Effector CD4-positive, alpha-beta T cell (primary cell): ENCODE data around the gene SMAD4.
"Not testable (repeated sequence)": the region's sequence is repeated elsewhere in the genome, so short reads cannot be mapped to it uniquely, and the experiment has no call there.

Experiments used
- DNase-seq: peaks from one replicate; pipeline ENCODE4 v3.0.0-alpha.2; 2020

Gene SMAD4

GRCh38 chr18:51070545-51070944, 40.5 kb downstream of the SMAD4 start:
- DNase-seq = no peak

- DNase-seq = no peak
These were observed 42.7 kb downstream of the SMAD4 start for GRCh38 chr18:51072586-51073313.

GRCh38 chr18:51074605-51075004, 44.6 kb downstream of the SMAD4 start:
- DNase-seq = no peak

- DNase-seq = no peak
These were observed 46.5 kb downstream of the SMAD4 start for GRCh38 chr18:51076503-51076902.

- no peak for DNase-seq
These were observed 47.2 kb downstream of the SMAD4 start for GRCh38 chr18:51077217-51077616.

- DNase-seq = no peak
These were observed 48.0 kb downstream of the SMAD4 start for GRCh38 chr18:51078026-51078425.

- no peak for DNase-seq
These were observed 52.7 kb downstream of the SMAD4 start for GRCh38 chr18:51082571-51083267.

GRCh38 chr18:51083398-51083797, 53.4 kb downstream of the SMAD4 start:
- DNase-seq = no peak

DNA sequence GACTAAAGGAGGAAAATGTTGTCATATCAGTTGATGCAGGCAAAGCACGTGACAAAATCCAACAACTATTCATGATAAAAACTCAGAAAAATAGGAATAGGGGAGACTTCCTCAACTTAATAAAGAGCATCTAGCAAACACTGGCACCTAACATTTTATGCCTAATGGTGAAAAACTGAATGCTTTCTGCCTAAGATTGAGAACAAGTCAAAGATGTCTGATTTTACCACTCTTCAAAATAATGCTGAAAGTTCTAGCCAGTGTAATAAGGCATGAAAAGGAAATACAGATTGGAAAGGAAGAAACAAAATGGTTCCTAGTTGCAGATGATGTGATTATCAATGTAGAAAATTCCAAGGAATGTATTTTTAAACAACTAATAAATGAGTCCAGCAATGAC, 58.4 kb downstream of the SMAD4 start:
- no peak for DNase-seq

DNA sequence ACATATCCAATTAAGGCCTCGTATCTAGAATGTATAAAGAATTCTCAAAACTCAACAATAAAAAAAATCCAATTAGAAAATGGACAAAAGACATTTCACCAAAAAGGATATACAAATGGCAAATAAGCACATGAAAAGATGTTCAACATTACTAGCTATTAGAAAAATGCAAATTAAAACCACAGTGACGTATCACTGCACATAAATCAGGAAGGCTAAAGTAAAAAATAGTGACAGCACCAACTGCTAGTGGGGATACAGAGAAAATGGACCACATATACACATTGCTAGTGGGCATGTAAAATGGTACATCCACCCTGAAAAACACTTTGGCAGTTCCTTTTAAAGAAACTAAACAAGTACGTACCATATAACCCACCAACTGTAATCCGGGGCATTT, 59.7 kb downstream of the SMAD4 start:
- no peak for DNase-seq

DNA sequence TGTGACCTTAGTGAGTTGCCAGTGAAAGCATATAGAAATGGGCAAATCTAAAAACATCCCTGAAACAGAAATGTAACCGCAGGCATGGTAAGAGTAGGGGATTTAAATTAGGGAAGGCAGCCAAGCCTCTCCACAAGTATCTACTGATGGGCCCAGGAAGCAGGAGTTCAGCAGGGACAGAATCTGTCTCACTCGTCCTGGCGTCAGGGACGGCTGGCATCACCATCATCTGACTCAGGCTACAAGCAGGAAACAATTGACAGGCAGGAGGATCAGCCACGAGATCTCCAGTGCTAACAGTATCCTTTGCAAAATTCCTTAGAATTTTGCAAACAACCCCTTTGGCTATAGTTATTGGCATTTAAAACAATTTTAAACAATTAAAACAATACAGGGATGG, 61.3 kb downstream of the SMAD4 start:
- no peak for DNase-seq

DNA sequence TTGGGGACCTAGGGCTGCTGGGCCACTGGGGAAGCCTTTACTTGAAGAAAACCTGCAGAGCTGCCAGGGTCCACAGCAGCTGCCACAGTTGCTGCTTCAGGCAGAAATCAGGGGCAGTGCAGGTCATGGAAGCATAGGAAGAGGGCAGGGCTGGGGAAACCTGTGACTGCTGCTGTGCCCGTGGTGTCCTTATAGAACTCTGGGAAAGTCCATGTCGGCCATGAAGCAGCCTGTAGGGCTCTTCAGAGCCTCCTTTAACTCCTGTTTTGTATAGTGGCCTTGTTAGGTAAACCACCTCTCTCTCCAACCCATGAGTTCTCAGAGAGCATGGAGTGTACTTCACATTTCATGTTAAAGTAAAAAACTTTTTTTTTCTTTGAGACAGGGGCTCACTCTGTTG, 62.1 kb downstream of the SMAD4 start:
- DNase-seq = no peak

DNA sequence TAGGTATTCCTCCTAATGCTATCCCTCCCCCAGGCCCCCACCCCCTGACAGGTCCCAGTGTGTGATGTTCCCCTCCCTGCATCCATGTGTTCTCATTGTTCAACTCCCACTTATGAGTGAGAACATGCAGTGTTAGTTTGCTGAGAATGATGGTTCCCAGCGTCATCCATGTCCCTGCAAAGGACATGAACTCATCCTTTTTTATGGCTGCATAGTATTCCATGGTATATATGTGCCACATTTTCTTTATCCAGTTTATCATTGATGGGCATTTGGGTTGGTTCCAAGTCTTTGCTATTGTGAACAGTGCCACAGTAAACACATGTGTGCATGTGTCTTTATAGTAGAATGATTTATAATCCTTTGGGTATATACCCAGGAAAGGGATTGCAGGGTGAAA, 63.0 kb downstream of the SMAD4 start:
- DNase-seq = not testable (repeated sequence)

DNA sequence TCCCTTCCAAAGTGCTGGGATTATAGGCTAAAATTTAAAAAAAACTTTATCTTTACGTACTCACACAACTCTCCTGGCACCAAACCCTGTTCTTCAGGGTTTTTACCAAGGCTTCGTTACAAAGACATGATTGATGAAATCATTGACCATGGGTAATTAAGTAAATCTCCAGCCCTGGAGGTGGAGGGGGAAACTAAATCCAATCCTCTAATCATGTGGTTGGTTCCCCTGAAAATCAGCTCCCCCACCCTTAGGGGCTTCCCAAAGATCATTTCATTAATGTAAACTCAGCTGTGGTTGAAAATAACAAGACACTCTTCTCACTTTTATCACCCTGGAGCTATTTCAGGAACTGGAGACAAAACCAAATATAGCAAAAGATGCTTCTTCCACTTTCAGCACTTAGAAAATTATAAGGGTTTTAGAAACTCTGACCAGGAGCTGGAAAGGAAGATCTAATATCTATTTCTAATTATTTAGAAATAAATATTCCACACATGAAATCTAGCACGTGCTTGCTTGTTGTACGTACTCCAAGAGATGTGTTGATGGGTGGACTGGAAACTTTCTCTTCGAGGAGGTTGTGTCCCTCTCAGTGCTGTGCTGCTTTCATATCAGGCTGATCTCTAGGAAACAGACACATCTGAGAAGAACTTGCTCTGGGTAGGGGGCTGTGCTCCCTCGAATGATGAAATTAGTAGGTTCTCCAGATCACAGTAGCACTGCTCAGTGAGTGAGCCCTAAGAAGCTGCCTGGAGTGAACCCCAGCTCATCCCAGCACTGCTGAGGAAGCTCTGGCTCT, 67.2 kb downstream of the SMAD4 start:
- no peak for DNase-seq

DNA sequence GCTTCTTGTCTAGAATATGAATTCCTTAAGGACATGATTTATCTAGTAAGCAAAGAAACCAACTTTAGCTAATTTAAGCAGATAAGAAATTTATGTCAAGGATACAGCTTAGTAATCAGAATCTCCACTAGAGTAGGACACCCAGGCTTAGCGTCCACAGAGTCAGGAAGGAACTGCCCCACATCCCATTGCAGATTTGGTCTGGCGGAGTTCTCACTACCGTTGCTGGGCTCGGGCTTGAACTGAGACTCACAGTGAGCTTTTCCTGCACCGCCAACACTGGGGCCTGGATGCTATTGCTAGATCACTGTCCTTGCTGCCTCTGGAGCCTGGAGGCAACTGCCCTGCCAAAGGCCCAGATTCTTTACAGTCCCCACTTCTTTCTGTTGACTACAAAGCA, 68.1 kb downstream of the SMAD4 start:
- no peak for DNase-seq

DNA sequence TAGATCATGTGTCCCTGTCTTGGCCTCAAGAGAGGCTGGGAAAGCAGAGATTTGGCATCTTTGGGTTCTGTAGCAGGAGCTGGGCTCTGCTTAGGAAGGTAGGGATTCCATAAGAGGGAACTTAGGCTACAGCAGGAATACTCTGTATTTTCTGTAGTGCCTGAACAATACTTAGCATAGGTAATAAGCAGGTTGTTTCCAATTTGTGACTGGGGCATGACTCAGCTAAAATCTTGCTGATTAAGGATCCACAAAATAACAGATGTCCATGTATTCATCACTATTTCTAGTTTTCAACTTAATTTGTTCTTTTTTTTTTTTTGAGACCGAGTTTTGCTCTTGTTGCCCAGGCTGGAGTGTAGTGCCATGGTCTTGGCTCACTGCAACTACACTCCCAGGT, 68.5 kb downstream of the SMAD4 start:
- no peak for DNase-seq

DNA sequence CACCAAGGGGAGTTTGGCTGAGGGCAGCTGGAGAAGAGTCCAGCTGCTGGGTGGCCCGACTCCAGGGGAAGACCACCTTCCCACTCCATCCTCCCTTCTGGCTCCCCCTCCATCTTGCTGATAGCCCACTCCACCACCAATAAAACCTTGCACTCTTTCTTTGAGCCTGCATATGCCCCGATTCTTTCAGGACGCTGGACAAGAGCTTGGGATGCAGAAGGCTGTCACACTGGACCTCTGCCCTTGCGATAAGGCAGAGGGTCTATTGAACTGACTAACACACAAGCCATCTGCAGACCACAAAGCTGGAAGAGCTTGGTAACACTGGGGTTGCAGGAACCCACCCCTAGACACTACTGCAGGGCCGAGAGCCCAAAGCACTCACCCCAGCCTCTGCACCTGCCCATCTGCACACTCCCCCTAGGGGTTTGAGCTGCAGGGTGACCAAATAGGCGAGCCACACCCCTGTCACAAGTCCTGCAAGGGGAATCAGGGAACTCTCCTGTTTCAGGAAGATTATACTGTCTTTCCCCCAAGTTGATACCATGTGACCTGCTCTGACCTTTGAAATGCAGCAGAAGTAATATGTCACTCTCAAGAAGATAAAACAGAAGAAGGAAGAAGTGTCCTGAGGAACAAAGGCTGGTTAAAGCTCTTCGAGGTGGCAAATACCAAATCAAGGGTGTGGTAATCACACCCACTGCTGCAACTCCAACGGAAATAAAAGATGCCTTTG, 70.5 kb downstream of the SMAD4 start:
- DNase-seq = no peak

DNA sequence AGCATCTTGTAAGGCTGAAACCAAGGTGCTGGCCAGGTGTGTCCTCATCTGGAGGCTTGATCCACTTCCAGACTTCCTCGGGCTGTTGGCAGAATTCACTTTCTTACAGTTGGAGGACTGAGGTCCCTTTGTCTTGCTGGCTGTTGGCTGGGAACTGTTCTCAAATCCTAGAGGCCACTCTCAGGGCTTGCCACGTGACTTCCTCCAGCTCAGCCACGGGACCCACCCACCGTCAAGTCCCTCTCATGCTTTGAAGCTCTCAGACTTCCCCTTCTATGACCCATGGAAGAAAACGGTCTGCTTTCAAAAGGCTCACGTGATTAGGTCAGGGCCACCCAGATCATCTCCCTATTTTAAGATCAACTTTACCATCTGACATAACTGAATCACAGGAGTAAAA, 77.1 kb downstream of the SMAD4 start:
- DNase-seq = no peak

- DNase-seq = no peak
These were observed 77.7 kb downstream of the SMAD4 start for GRCh38 chr18:51107598-51108305.

GRCh38 chr18:51108330-51108729, 78.3 kb downstream of the SMAD4 start:
- DNase-seq = no peak

DNA sequence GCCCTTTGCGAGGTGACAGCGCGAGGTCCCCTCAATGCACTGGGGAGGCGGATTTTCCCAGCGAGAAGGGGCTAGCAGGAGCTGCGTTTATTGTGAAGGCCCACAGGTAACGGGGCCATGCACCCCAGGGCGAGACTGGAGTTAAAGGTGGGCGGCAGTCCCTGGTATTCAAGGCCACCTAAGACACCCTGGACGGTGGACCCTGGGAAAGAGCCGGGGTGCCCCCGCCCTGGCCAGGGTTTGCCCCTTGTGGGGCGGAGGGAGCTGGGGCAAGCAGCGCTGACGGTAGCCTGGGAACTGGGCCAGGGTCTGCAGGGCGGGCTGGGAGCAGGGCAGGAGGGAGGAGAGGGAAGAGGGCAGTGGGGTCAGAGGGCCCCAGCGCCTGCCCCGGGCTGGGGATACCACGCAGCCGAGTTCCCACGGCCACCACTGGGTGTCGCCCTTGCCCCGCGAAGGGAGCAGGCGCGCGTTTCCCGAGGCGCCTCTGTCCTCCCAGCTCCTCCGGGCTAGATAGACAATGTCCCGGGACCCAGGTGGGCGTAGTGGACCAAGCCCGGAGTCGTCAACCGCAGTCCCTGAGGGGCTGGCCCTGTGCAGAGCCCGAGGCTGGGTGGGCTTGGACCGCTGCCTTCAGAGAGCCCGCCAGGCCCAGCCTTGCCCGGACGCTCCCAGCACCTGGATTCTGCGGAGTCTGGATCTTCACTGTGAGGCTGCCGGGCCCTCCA, 80.2 kb downstream of the SMAD4 start:
- peak; percentile 62 for DNase-seq
